Measurements from ENCODE around the gene GHRL. TPM values are rescaled to one million over a fixed set of nuclear protein-coding genes. Genes with fewer than 3 reads are reported as not detected.

Gene GHRL
- total RNA-seq, 2 experiments from 2014 or later = 1.1 to 3.2 TPM

- peaks cover 59% of the 10 kb centered on the region for H3K4me1 ChIP-seq (ENCODE audit: insufficient read depth, low read length)
- H3K9me3 Mint-ChIP-seq = peaks cover 2% of the 10 kb centered on the region
Observed at GRCh38 chr3:10242182-10243065, 50.3 kb downstream of the GHRL start.

GRCh38 chr3:10240799-10241198 lies 51.9 kb downstream of the GHRL start:
- H3K27me3 Mint-ChIP-seq = no peaks in the 10 kb centered on the region
- peaks cover 2% of the 10 kb centered on the region for H3K9me3 Mint-ChIP-seq
- peaks cover 31% of the 10 kb centered on the region for H3K36me3 Mint-ChIP-seq (ENCODE audit: low read depth)
- H3K4me3 Mint-ChIP-seq = peak overlapping the region; percentile 20
- Histone ChIP-seq H3K27me3 (ENCODE audit: control insufficient read depth in 1 of 2, insufficient read depth in 2 of 2, low read length in 2 of 2) (no peaks in the 10 kb centered on the region), H3K36me3 (ENCODE audit: insufficient read depth, low read length) (peaks cover 9% of the 10 kb centered on the region), H3K9me3 (ENCODE audit: control insufficient read depth in 1 of 2, insufficient read depth in 1 of 2, low read length in 2 of 2) (peaks cover 2 to 9% of the 10 kb centered on the region in 2 experiments), H3K4me3 (ENCODE audit: low read length) (no peak overlapping the region), H3K27ac (ENCODE audit: low read depth in 1 of 2, low read length in 2 of 2) (peak overlapping the region in 1 of 2 donors; percentile 26), H3K4me1 (ENCODE audit: insufficient read depth, low read length) (peaks cover 56% of the 10 kb centered on the region)
- intact Hi-C loops (cut with DNase I, micrococcal nuclease) = loop anchor here (2.0 to 5.0 kb wide), 2 partner anchors 14 to 73 kb away; no protein-coding TSS in a partner anchor
- no peak for DNase-seq
- POLR2A ChIA-PET = interaction anchor here (1.6 kb wide), 1 partner anchor 7 kb away, joined by 10 read pairs; the partner anchor contains the start of gene TATDN2
- peaks cover 64% of the 10 kb centered on the region for H3K4me1 Mint-ChIP-seq (ENCODE audit: low read depth)
- no peak for ATAC-seq (ENCODE audit: poor library complexity)
- CTCF ChIA-PET = no interaction called here
- peak overlapping the region; percentile 68 for H3K27ac Mint-ChIP-seq
- no peak for TF ChIP-seq CTCF (IDR thresholded peaks at IDR 0.05)

More at GRCh38 chr3:10242182-10243065, 50.3 kb downstream of the GHRL start:
- CTCF ChIA-PET = interaction anchor here (0.7 to 3.3 kb wide), 4 partner anchors 7 to 27 kb away, joined by 3 to 26 read pairs (median 4); no protein-coding TSS in a partner anchor
- POLR2A ChIA-PET = interaction anchor here (0.6 to 2.2 kb wide), 14 partner anchors 15 to 450 kb away, joined by 3 to 21 read pairs (median 4); partner anchors contain the start of genes ARPC4, CRELD1, JAGN1 and VHL
- no peak for TF ChIP-seq CTCF (IDR thresholded peaks at IDR 0.05)
- Histone ChIP-seq H3K4me3 (ENCODE audit: low read length) (peak overlapping the region; percentile 6), H3K9me3 (ENCODE audit: control insufficient read depth in 1 of 2, insufficient read depth in 1 of 2, low read length in 2 of 2) (peaks cover 5 to 9% of the 10 kb centered on the region in 2 experiments), H3K27ac (ENCODE audit: low read depth in 1 of 2, low read length in 2 of 2) (peak overlapping the region; percentile 41 to 63), H3K27me3 (ENCODE audit: control insufficient read depth in 1 of 2, insufficient read depth in 2 of 2, low read length in 2 of 2) (no peaks in the 10 kb centered on the region), H3K36me3 (ENCODE audit: insufficient read depth, low read length) (no peaks in the 10 kb centered on the region)
- peak overlapping the region; percentile 91 for H3K27ac Mint-ChIP-seq
- intact Hi-C loops (cut with DNase I, micrococcal nuclease) = loop anchor here (1.0 to 5.0 kb wide), 4 partner anchors 22 to 310 kb away; partner anchors contain the start of gene CRELD1 (in 1 of the 2)
- H3K4me1 Mint-ChIP-seq (ENCODE audit: low read depth) = peaks cover 62% of the 10 kb centered on the region
- H3K4me3 Mint-ChIP-seq = peak overlapping the region; percentile 77
- peak; percentile 42 to 94 (median 68) for DNase-seq
- peak; percentile 94 for ATAC-seq (ENCODE audit: poor library complexity)
- no peaks in the 10 kb centered on the region for H3K27me3 Mint-ChIP-seq
- H3K36me3 Mint-ChIP-seq (ENCODE audit: low read depth) = peaks cover 31% of the 10 kb centered on the region

- Histone ChIP-seq H3K27ac (ENCODE audit: low read depth in 1 of 2, low read length in 2 of 2) (peak overlapping the region in 1 of 2 donors; percentile 5), H3K36me3 (ENCODE audit: insufficient read depth, low read length) (peaks cover 23% of the 10 kb centered on the region), H3K9me3 (ENCODE audit: control insufficient read depth in 1 of 2, insufficient read depth in 1 of 2, low read length in 2 of 2) (no peaks in the 10 kb centered on the region), H3K27me3 (ENCODE audit: control insufficient read depth in 1 of 2, insufficient read depth in 2 of 2, low read length in 2 of 2) (no peaks in the 10 kb centered on the region), H3K4me1 (ENCODE audit: insufficient read depth, low read length) (peaks cover 51% of the 10 kb centered on the region), H3K4me3 (ENCODE audit: low read length) (no peak overlapping the region)
- Mint-ChIP-seq H3K27ac (peak overlapping the region; percentile 95), H3K9me3 (no peaks in the 10 kb centered on the region), H3K27me3 (no peaks in the 10 kb centered on the region), H3K4me1 (ENCODE audit: low read depth) (peaks cover 56% of the 10 kb centered on the region), H3K36me3 (ENCODE audit: low read depth) (peaks cover 35% of the 10 kb centered on the region), H3K4me3 (peak overlapping the region; percentile 56)
- DNase-seq (peak in 10 of 14 experiments; percentile 15 to 66 (median 38)), ATAC-seq (ENCODE audit: poor library complexity) (peak; percentile 27)
- intact Hi-C loops (cut with DNase I, micrococcal nuclease) = no loop called here
- no peak for TF ChIP-seq CTCF (IDR thresholded peaks at IDR 0.05)
- ChIA-PET POLR2A (interaction anchor here (0.6 to 1.4 kb wide), 4 partner anchors 10 to 818 kb away, joined by 4 to 13 read pairs (median 4); partner anchors contain the start of gene TATDN2), CTCF (no interaction called here)
Observed at GRCh38 chr3:10238345-10239183, 54.2 kb downstream of the GHRL start.
